GM23248 (cell line): Measurements from ENCODE around the gene GRAMD1B. TPM values are rescaled to one million over a fixed set of nuclear protein-coding genes. Genes with fewer than 3 reads are reported as not detected.

Experiments
- DNase-seq: peaks from one replicate; pipeline ENCODE4 v3.0.0-alpha.2; 2015
- H2AFZ ChIP-seq: fragments of 200-600 bp; sonication (generic); 2 replicates; pipeline ENCODE4 v1.6.1; 2016; ENCODE audit warnings: antibody characterized with exemption
- H3F3A ChIP-seq: fragments of 200-600 bp; sonication (generic); 2 replicates; pipeline ENCODE4 v1.6.1; 2016; ENCODE audit warnings: mild to moderate bottlenecking, antibody characterized with exemption, mixed run types; ENCODE audit not compliant: insufficient read depth
- H3K27ac ChIP-seq: fragments of 200-600 bp; sonication (generic); 2 replicates; pipeline ENCODE4 v1.5.1; 2016; ENCODE audit warnings: mild to moderate bottlenecking
- H3K27me3 ChIP-seq: fragments of 200-600 bp; sonication (generic); replicated peaks from 2 replicates; pipeline ENCODE4 v1.6.1; 2016; ENCODE audit warnings: mild to moderate bottlenecking; ENCODE audit not compliant: insufficient read depth
- H3K36me3 ChIP-seq: fragments of 200-600 bp; sonication (generic); 2 replicates; pipeline ENCODE4 v1.6.1; 2016; ENCODE audit warnings: low read depth, mild to moderate bottlenecking
- H3K4me1 ChIP-seq: fragments of 200-600 bp; sonication (generic); 2 replicates; pipeline ENCODE4 v1.6.1; 2016; ENCODE audit warnings: mild to moderate bottlenecking; ENCODE audit not compliant: insufficient read depth
- H3K4me2 ChIP-seq: fragments of 200-600 bp; sonication (generic); one replicate; pipeline ENCODE4 v1.6.1; 2016; ENCODE audit warnings: mild to moderate bottlenecking; ENCODE audit not compliant: unreplicated experiment
- H3K4me3 ChIP-seq: fragments of 200-600 bp; sonication (generic); 2 replicates; pipeline ENCODE4 v1.5.1; 2016; ENCODE audit warnings: mild to moderate bottlenecking
- H3K79me2 ChIP-seq: fragments of 200-600 bp; sonication (generic); 2 replicates; pipeline ENCODE4 v1.6.1; 2016; ENCODE audit warnings: mild to moderate bottlenecking; ENCODE audit not compliant: insufficient read depth
- H3K9ac ChIP-seq: fragments of 200-600 bp; sonication (generic); 2 replicates; pipeline ENCODE4 v1.6.1; 2016; ENCODE audit warnings: mild to moderate bottlenecking
- H3K9me2 ChIP-seq: fragments of 200-600 bp; sonication (generic); 2 replicates; pipeline ENCODE4 v1.6.1; 2016; ENCODE audit warnings: mixed run types, mild to moderate bottlenecking, moderate library complexity; ENCODE audit not compliant: insufficient read depth
- H3K9me3 ChIP-seq: fragments of 200-600 bp; sonication (generic); one replicate; pipeline ENCODE4 v1.6.1; 2017; ENCODE audit warnings: low read depth
- H4K20me1 ChIP-seq: fragments of 200-600 bp; sonication (generic); 2 replicates; pipeline ENCODE4 v1.6.0; 2016; ENCODE audit not compliant: insufficient read depth
- EZH2 ChIP-seq: fragments of 200-600 bp; sonication (generic); IDR thresholded peaks from 2 replicates; pipeline ENCODE4 v1.6.1; 2018; ENCODE audit warnings: antibody characterized with exemption, mild to moderate bottlenecking; ENCODE audit not compliant: insufficient read depth, poor library complexity, severe bottlenecking
- EZH2phosphoT487 ChIP-seq: fragments of 200-600 bp; sonication (generic); IDR thresholded peaks from 2 replicates; pipeline ENCODE4 v1.6.1; 2018; ENCODE audit warnings: antibody characterized with exemption, moderate library complexity, mild to moderate bottlenecking, low read depth; ENCODE audit not compliant: insufficient read depth
- WGBS, 2 experiments: methylation state at CpG; one replicate each; pipeline ENCODE4 v1.1.6; 2015 to 2017; ENCODE audit warnings: low lambda C conversion rate in 2 of 2, low coverage in 1 of 2; ENCODE audit errors: missing lambda C conversion rate in 2 of 2; 5-methylcytosine and 5-hydroxymethylcytosine counted together
- in situ Hi-C: fragments of 300-500 bp; cut with MboI; formaldehyde crosslinking; loops from 2 replicates; pipeline ENCODE4 v1.15.0; 2020
- polyA plus RNA-seq: library from polyadenylated mRNA; unstranded; fragments of >200 nt; fragmentation: Nextera tagmentation; extraction: Ambion mirVana; gene quantifications from 2 replicates; pipeline ENCODE4 v1.2.1, GENCODE V29; 2016
- total RNA-seq: library from RNA; depleted of rRNA; stranded (reverse); fragments of >200 nt; shearing (Covaris generic); gene quantifications from 2 replicates; pipeline ENCODE4 v1.2.3, GENCODE V29; 2014

The GRAMD1B gene
- total and polyA plus RNA-seq, 2 experiments from 2014 or later: 4.1 to 14.8 TPM

DNA sequence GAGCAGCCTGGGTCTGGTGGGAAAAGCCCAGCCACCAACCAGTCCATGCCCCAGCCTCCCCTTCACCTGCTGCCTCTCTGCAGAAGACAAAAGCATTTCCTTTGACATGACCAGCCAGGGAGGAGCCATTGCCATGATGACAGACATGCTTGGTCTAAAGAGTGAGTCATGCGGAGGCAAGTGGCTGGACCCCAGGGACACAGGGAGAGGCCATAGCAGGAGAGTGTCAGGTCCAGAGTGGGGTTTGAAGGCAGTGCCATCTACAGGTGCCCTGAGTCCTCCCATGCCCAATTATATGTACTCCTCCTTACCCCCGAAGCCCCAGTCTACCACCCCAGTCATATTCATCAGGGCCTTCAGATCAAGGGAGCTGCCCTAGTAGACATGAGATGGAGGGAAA lies 157.0 kb downstream of the GRAMD1B start:
- Histone ChIP-seq H3K36me3 (no peaks in the 10 kb centered on the region), H3K27me3 (no peaks in the 10 kb centered on the region), H3K79me2 (no peaks in the 10 kb centered on the region), H4K20me1 (no peaks in the 10 kb centered on the region), H3K9me2 (no peaks in the 10 kb centered on the region), H3K9me3 (no peaks in the 10 kb centered on the region), H3K27ac (no peak overlapping the region), H2AFZ (no peak overlapping the region), H3K4me3 (no peak overlapping the region), H3K9ac (no peak overlapping the region), H3F3A (no peaks in the 10 kb centered on the region), H3K4me2 (no peak overlapping the region), H3K4me1 (peaks cover 12% of the 10 kb centered on the region)
- DNase-seq: peak; percentile 50
- TF ChIP-seq EZH2 (no peak), EZH2phosphoT487 (no peak)
- WGBS, 2 experiments: 93 to 94% methylated on average over 2 of the region's 2 CpGs
- in situ Hi-C loops: no loop called here

DNA sequence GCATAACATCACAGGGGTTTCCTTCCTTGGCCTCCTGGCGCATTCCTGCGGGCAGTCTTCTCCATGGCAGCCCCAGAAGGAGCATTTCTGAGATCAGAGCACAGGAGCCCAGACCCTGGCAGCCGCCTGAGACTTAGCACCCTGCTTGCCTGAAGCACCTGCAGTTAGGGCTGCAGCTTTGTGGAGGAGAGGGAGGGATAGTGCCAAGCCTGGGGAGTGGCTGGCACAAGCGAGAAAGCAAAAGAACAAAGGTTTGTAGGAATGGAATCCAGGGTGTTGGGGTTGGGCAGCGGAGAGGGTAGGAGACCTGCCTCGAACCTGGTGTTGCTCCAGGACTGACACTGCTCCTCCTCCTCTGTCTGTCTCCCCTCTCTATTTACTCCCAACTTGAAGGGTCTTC lies 157.5 kb downstream of the GRAMD1B start:
- H3K9me2 ChIP-seq: no peaks in the 10 kb centered on the region
- no peaks in the 10 kb centered on the region for H3K9me3 ChIP-seq
- H3K4me3 ChIP-seq: no peak overlapping the region
- H3K4me1 ChIP-seq: peaks cover 12% of the 10 kb centered on the region
- no peak for DNase-seq
- in situ Hi-C loops: no loop called here
- H3K79me2 ChIP-seq: no peaks in the 10 kb centered on the region
- no peak for TF ChIP-seq EZH2phosphoT487
- TF ChIP-seq EZH2: no peak
- 93 to 96% methylated on average over 6 of the region's 6 CpGs for WGBS, 2 experiments
- H3F3A ChIP-seq: no peaks in the 10 kb centered on the region
- H3K27me3 ChIP-seq: no peaks in the 10 kb centered on the region
- H3K36me3 ChIP-seq: no peaks in the 10 kb centered on the region
- H3K9ac ChIP-seq: no peak overlapping the region
- no peak overlapping the region for H3K4me2 ChIP-seq
- H3K27ac ChIP-seq: no peak overlapping the region
- no peak overlapping the region for H2AFZ ChIP-seq
- no peaks in the 10 kb centered on the region for H4K20me1 ChIP-seq

- H3K36me3 ChIP-seq: no peaks in the 10 kb centered on the region
- no peak for DNase-seq
- H4K20me1 ChIP-seq: no peaks in the 10 kb centered on the region
- no peak overlapping the region for H3K4me3 ChIP-seq
- TF ChIP-seq EZH2 (no peak), EZH2phosphoT487 (no peak)
- in situ Hi-C loops: no loop called here
- no peaks in the 10 kb centered on the region for H3K9me2 ChIP-seq
- no peaks in the 10 kb centered on the region for H3F3A ChIP-seq
- H2AFZ ChIP-seq: no peak overlapping the region
- no peak overlapping the region for H3K27ac ChIP-seq
- H3K79me2 ChIP-seq: no peaks in the 10 kb centered on the region
- no peak overlapping the region for H3K4me2 ChIP-seq
- no peaks in the 10 kb centered on the region for H3K9me3 ChIP-seq
- H3K4me1 ChIP-seq: peaks cover 12% of the 10 kb centered on the region
- no peak overlapping the region for H3K9ac ChIP-seq
- 94 to 96% methylated on average over 14 of the region's 14 CpGs for WGBS, 2 experiments
- no peaks in the 10 kb centered on the region for H3K27me3 ChIP-seq
Observed at GRCh38 chr11:123588117-123588863, 158.2 kb downstream of the GRAMD1B start.

DNA sequence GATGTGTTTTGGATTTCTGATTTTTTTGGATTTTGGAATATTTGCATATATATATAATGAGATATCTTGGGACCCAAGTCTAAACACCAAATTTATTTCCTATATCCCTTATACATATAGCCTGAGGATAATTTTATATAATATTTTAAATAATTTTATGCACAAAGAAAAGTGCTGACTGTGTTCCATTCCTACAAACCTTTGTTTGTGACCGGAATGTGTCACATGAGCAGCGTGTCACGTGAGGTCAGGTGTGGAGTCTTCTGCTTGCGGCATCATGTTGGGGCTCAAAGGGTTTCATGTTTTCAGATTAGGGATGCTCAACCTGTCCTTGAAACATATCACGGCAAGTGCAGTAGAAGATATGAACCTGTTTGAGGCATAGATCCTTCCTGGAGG lies 158.8 kb downstream of the GRAMD1B start:
- in situ Hi-C loops: no loop called here

More for the DNA sequence above, 158.8 kb downstream of the GRAMD1B start:
- no peaks in the 10 kb centered on the region for H3K9me2 ChIP-seq
- H3K9me3 ChIP-seq: no peaks in the 10 kb centered on the region
- H2AFZ ChIP-seq: no peak overlapping the region
- H3K36me3 ChIP-seq: no peaks in the 10 kb centered on the region
- no peaks in the 10 kb centered on the region for H3F3A ChIP-seq
- no peak overlapping the region for H3K4me3 ChIP-seq
- H4K20me1 ChIP-seq: no peaks in the 10 kb centered on the region
- no peak for DNase-seq
- H3K4me2 ChIP-seq: no peak overlapping the region
- H3K9ac ChIP-seq: no peak overlapping the region
- no peak overlapping the region for H3K27ac ChIP-seq
- H3K4me1 ChIP-seq: peaks cover 12% of the 10 kb centered on the region
- H3K79me2 ChIP-seq: no peaks in the 10 kb centered on the region
- H3K27me3 ChIP-seq: no peaks in the 10 kb centered on the region
- TF ChIP-seq EZH2phosphoT487 (no peak), EZH2 (no peak)
- WGBS, 2 experiments: 98% methylated on average over 5 of the region's 5 CpGs
